Measurements from ENCODE around the gene CD200.

The CD200 gene

GRCh38 chr3:112357930-112358780 lies 25.2 kb downstream of the CD200 start:
- DNase-seq (ENCODE audit: low read depth): no peak
- H3K4me3 ChIP-seq (ENCODE audit: low read length): no peak overlapping the region
- no peak for TF ChIP-seq CTCF (conservative IDR thresholded peaks at IDR 0.05; ENCODE audit: low read length)

- peak; percentile 4 for DNase-seq (ENCODE audit: low read depth)
- no peak overlapping the region for H3K4me3 ChIP-seq (ENCODE audit: low read length)
- no peak for TF ChIP-seq CTCF (conservative IDR thresholded peaks at IDR 0.05; ENCODE audit: low read length)
These were observed 27.6 kb downstream of the CD200 start for GRCh38 chr3:112360561-112360960.

GRCh38 chr3:112362221-112362620 lies 29.3 kb downstream of the CD200 start:
- no peak for TF ChIP-seq CTCF (conservative IDR thresholded peaks at IDR 0.05; ENCODE audit: low read length)
- no peak for DNase-seq (ENCODE audit: low read depth)
- H3K4me3 ChIP-seq (ENCODE audit: low read length): no peak overlapping the region

GRCh38 chr3:112364291-112364690 lies 31.3 kb downstream of the CD200 start:
- no peak for DNase-seq (ENCODE audit: low read depth)
- H3K4me3 ChIP-seq (ENCODE audit: low read length): no peak overlapping the region
- no peak for TF ChIP-seq CTCF (conservative IDR thresholded peaks at IDR 0.05; ENCODE audit: low read length)

- DNase-seq (ENCODE audit: low read depth): no peak
- no peak for TF ChIP-seq CTCF (conservative IDR thresholded peaks at IDR 0.05; ENCODE audit: low read length)
- no peak overlapping the region for H3K4me3 ChIP-seq (ENCODE audit: low read length)
These were observed 32.1 kb downstream of the CD200 start for GRCh38 chr3:112365035-112365434.

- DNase-seq (ENCODE audit: low read depth): no peak
- no peak overlapping the region for H3K4me3 ChIP-seq (ENCODE audit: low read length)
- TF ChIP-seq CTCF (conservative IDR thresholded peaks at IDR 0.05; ENCODE audit: low read length): no peak
These were observed 32.7 kb downstream of the CD200 start for GRCh38 chr3:112365636-112366035.

- H3K4me3 ChIP-seq (ENCODE audit: low read length): no peak overlapping the region
- DNase-seq (ENCODE audit: low read depth): no peak
- no peak for TF ChIP-seq CTCF (conservative IDR thresholded peaks at IDR 0.05; ENCODE audit: low read length)
These were observed 33.6 kb downstream of the CD200 start for GRCh38 chr3:112366522-112366921.

Data from AG10803 (cell line).